Keratinocyte (primary cell): ENCODE results near the gene PLXNA2. TPM values are rescaled to one million over a fixed set of nuclear protein-coding genes. Genes with fewer than 3 reads are reported as not detected.

Experiments used
- DNase-seq: peaks from one replicate; pipeline ENCODE4 v3.0.0-alpha.2; 2011; ENCODE audit warnings: low read depth, missing footprints, low spot score
- FAIRE-seq: peaks from 2 replicates; lab custom pipeline; 2011; peaks lifted over from hg19 to GRCh38; lab: Jason Lieb, UNC
- H2AFZ ChIP-seq: 2 replicates; pipeline ENCODE4 v1.6.0; 2012; ENCODE audit warnings: low read length, control low read depth, inconsistent platforms; ENCODE audit not compliant: control insufficient read depth
- H3K27ac ChIP-seq: 2 replicates; pipeline ENCODE4 v1.5.1; 2011; ENCODE audit warnings: low read length; ENCODE audit not compliant: control insufficient read depth, insufficient read depth
- H3K27me3 ChIP-seq: 3 replicates; pipeline ENCODE4 v1.6.0; 2011; ENCODE audit warnings: low read length; ENCODE audit not compliant: control insufficient read depth, insufficient read depth; ENCODE audit errors: extremely low read depth
- H3K36me3 ChIP-seq, 2 experiments: 2 replicates in 1 of 2; 3 replicates in 1 of 2; pipeline ENCODE4 v1.5.1; 2011; ENCODE audit warnings: low read length in 2 of 2, mild to moderate bottlenecking in 1 of 2; ENCODE audit not compliant: control insufficient read depth in 2 of 2, insufficient read depth in 2 of 2; ENCODE audit errors: extremely low read depth in 1 of 2
- H3K4me1 ChIP-seq: 3 replicates; pipeline ENCODE4 v1.5.1; 2011; ENCODE audit warnings: low read length; ENCODE audit not compliant: control insufficient read depth, insufficient read depth; ENCODE audit errors: extremely low read depth
- H3K4me2 ChIP-seq: 3 replicates; pipeline ENCODE4 v1.6.0; 2011; ENCODE audit warnings: low read depth, low read length; ENCODE audit not compliant: control insufficient read depth, insufficient read depth; ENCODE audit errors: extremely low read depth
- H3K4me3 ChIP-seq, 3 experiments: fragments of 200-600 bp in 1 of 3; sonication (generic) in 1 of 3; 2 replicates in 2 of 3; 3 replicates in 1 of 3; pipeline ENCODE4 v1.5.1; 2011 to 2016; ENCODE audit warnings: low read length in 3 of 3, mild to moderate bottlenecking in 3 of 3, control low read depth in 2 of 3, inconsistent platforms in 1 of 3, low read depth in 1 of 3, mixed read lengths in 1 of 3, mixed run types in 1 of 3, moderate library complexity in 1 of 3; ENCODE audit not compliant: control insufficient read depth in 2 of 3, insufficient read depth in 2 of 3; ENCODE audit errors: extremely low read depth in 1 of 3
- H3K79me2 ChIP-seq: 2 replicates; pipeline ENCODE4 v1.6.0; 2012; ENCODE audit warnings: low read length; ENCODE audit not compliant: control insufficient read depth, insufficient read depth
- H3K9ac ChIP-seq: 3 replicates; pipeline ENCODE4 v1.6.0; 2011; ENCODE audit warnings: low read length; ENCODE audit not compliant: control insufficient read depth, insufficient read depth; ENCODE audit errors: extremely low read depth
- H3K9me1 ChIP-seq: 3 replicates; pipeline ENCODE4 v1.6.0; 2011; ENCODE audit warnings: low read length; ENCODE audit not compliant: control insufficient read depth, insufficient read depth; ENCODE audit errors: extremely low read depth
- H3K9me3 ChIP-seq: 2 replicates; pipeline ENCODE4 v1.5.1; 2012; ENCODE audit warnings: low read depth, low read length; ENCODE audit not compliant: control insufficient read depth
- H4K20me1 ChIP-seq: 3 replicates; pipeline ENCODE4 v1.6.0; 2011; ENCODE audit warnings: low read length; ENCODE audit not compliant: control insufficient read depth, insufficient read depth; ENCODE audit errors: extremely low read depth
- EZH2 ChIP-seq: IDR thresholded peaks from one replicate; pipeline ENCODE4 v1.6.1; 2012; ENCODE audit warnings: inconsistent platforms, mild to moderate bottlenecking, low read length, moderate library complexity
- dilution Hi-C: fragments of 300-500 bp; cut with MboI; formaldehyde crosslinking; loops from one replicate; pipeline ENCODE4 v1.7.0; 2020; ENCODE audit warnings: low sequenced_read_pairs; ENCODE audit not compliant: extremely low pct_ligation_motif_present
- polyA plus RNA-seq, 5 experiments: library from polyadenylated mRNA; depleted of rRNA in 3 of 5; stranded (reverse) in 3 of 5; stranded (forward) in 1 of 5; unstranded in 1 of 5; fragments of >200 nt; gene quantifications; 1 replicate in 1 of 5; 2 replicates in 3 of 5; 3 replicates in 1 of 5; pipeline versions ENCODE4 v1.2.1 to v1.2.3, GENCODE V29; 2011 to 2012; ENCODE audit warnings: missing spikeins in 2 of 5, low read depth in 1 of 5, low replicate concordance in 1 of 5
- TF ChIP-seq, protein P1 (sequence below), 3 experiments: IDR thresholded peaks in 1 of 3; conservative IDR thresholded peaks in 1 of 3; optimal IDR thresholded peaks in 1 of 3; 2 replicates in 2 of 3; 3 replicates in 1 of 3; pipeline versions ENCODE3 to v1.5.1; 2011; ENCODE audit warnings: low read length in 3 of 3, mild to moderate bottlenecking in 3 of 3, moderate library complexity in 2 of 3, control low read depth in 1 of 3, inconsistent platforms in 1 of 3; ENCODE audit not compliant: insufficient read depth in 2 of 3; ENCODE audit errors: extremely low read depth in 1 of 3

The PLXNA2 gene
- polyA plus RNA-seq, 1 donor (not counting 4 experiments of a cell fraction or from before 2014, with no cell fraction given) = 6.7 TPM

DNA sequence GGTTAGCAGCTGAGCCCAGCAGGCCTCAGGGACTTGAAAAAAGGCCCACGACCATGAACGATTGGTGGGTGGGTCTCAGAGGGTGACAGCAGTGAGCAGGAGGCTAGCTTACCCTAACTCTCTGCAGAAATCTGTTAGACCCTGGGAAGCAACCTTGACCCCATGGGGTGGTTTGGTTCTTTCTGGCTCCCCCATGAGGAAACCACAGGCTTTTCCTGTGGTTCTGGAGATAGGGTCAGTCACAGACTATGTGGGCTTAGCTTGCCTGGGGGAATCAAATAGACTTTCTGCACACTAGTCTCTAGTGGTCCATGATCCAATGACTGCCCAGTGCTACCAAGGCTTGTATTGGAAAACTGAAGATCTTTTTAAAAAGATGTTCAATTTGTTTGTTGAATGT lies 118.1 kb downstream of the PLXNA2 start:
- peaks cover 2% of the 10 kb centered on the region for H4K20me1 ChIP-seq
- no peak overlapping the region for H2AFZ ChIP-seq
- H3K9ac ChIP-seq = no peak overlapping the region
- H3K4me2 ChIP-seq = no peak overlapping the region
- no peaks in the 10 kb centered on the region for H3K27me3 ChIP-seq
- TF ChIP-seq, protein P1, sequence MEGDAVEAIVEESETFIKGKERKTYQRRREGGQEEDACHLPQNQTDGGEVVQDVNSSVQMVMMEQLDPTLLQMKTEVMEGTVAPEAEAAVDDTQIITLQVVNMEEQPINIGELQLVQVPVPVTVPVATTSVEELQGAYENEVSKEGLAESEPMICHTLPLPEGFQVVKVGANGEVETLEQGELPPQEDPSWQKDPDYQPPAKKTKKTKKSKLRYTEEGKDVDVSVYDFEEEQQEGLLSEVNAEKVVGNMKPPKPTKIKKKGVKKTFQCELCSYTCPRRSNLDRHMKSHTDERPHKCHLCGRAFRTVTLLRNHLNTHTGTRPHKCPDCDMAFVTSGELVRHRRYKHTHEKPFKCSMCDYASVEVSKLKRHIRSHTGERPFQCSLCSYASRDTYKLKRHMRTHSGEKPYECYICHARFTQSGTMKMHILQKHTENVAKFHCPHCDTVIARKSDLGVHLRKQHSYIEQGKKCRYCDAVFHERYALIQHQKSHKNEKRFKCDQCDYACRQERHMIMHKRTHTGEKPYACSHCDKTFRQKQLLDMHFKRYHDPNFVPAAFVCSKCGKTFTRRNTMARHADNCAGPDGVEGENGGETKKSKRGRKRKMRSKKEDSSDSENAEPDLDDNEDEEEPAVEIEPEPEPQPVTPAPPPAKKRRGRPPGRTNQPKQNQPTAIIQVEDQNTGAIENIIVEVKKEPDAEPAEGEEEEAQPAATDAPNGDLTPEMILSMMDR (optimal IDR thresholded peaks at IDR 0.05 in 1 of 3, IDR thresholded peaks at IDR 0.05 in 1 of 3, conservative IDR thresholded peaks at IDR 0.05 in 1 of 3; ENCODE audit: extremely low read depth in 1 of 3, insufficient read depth in 2 of 3, low read length in 3 of 3) = no peak
- no peak for TF ChIP-seq EZH2
- no peak overlapping the region for H3K4me3 ChIP-seq
- DNase-seq (no peak), FAIRE-seq (no peak)
- no peaks in the 10 kb centered on the region for H3K9me1 ChIP-seq
- H3K79me2 ChIP-seq = peaks cover 1% of the 10 kb centered on the region
- no peaks in the 10 kb centered on the region for H3K4me1 ChIP-seq
- no peaks in the 10 kb centered on the region for H3K9me3 ChIP-seq
- H3K27ac ChIP-seq = no peak overlapping the region
- H3K36me3 ChIP-seq = peaks cover 4 to 8% of the 10 kb centered on the region in 2 experiments
- dilution Hi-C loops = no loop called here

DNA sequence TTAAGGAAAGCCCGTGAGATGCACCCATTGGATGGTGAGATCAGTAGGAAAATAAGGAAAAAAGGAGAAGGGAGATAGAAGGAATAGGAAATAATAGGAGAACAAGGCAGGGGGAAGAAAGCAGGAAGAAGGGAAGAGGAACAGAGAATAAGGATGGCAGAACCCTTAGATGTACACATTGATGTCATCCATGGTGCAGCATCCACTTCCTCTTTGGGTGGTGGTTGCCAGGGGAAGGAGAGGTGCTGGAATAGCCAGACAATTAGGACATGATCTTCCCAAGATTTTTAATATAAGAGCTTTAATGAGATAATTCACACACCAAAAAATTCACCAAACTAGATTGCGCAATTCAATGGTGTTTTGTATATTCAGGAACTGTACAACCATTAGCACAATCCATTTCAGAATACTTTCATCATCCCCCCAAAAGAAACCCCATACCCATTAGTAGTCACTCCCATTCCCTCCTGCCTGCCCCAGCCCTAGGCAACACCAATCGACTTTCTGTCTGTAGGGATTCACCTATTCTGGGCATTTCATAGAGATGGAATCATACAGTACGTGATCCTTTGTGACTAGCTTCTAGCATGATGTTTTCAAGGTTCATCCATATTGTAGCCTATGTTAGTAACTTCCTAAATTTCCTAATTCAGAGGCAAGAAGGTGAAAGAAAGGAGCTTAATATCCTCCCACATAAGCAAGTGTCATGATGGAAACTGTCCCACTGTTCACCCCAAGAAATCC lies 121.4 kb downstream of the PLXNA2 start:
- DNase-seq (no peak), FAIRE-seq (no peak)
- Histone ChIP-seq H3K9me1 (no peaks in the 10 kb centered on the region), H2AFZ (no peak overlapping the region), H3K9me3 (no peaks in the 10 kb centered on the region), H3K36me3 (peaks cover 4 to 8% of the 10 kb centered on the region in 2 experiments), H3K79me2 (peaks cover 1% of the 10 kb centered on the region), H3K4me1 (no peaks in the 10 kb centered on the region), H4K20me1 (no peaks in the 10 kb centered on the region), H3K27me3 (no peaks in the 10 kb centered on the region), H3K27ac (no peak overlapping the region), H3K4me2 (no peak overlapping the region), H3K9ac (no peak overlapping the region), H3K4me3 (no peak overlapping the region)
- TF ChIP-seq, protein P1 (optimal IDR thresholded peaks at IDR 0.05 in 1 of 3, IDR thresholded peaks at IDR 0.05 in 1 of 3, conservative IDR thresholded peaks at IDR 0.05 in 1 of 3; ENCODE audit: extremely low read depth in 1 of 3, insufficient read depth in 2 of 3, low read length in 3 of 3) = no peak
- TF ChIP-seq EZH2 = no peak
- dilution Hi-C loops = no loop called here
